Endothelial cell of umbilical vein (primary cell): Measurements from ENCODE around the gene MTG2.

Experiments used
- EZH2 ChIP-seq: IDR thresholded peaks from 2 replicates; pipeline ENCODE4 v1.6.1; 2012; ENCODE audit warnings: borderline replicate concordance, low read depth, mild to moderate bottlenecking, moderate library complexity, low read length, inconsistent platforms; ENCODE audit not compliant: severe bottlenecking
- FOS ChIP-seq: IDR thresholded peaks from 2 replicates; pipeline ENCODE4 v1.6.1; 2011; ENCODE audit warnings: mild to moderate bottlenecking, low read length, moderate library complexity, borderline replicate concordance; ENCODE audit not compliant: insufficient read depth
- GATA2 ChIP-seq: IDR thresholded peaks from 2 replicates; pipeline ENCODE4 v1.7.0; 2011; ENCODE audit warnings: low read depth, mild to moderate bottlenecking, moderate library complexity, mixed read lengths, low read length; ENCODE audit not compliant: insufficient read length, insufficient read depth
- JUN ChIP-seq: IDR thresholded peaks from 2 replicates; pipeline ENCODE4 v1.6.1; 2011; ENCODE audit warnings: borderline replicate concordance, low read depth; ENCODE audit not compliant: insufficient read length, insufficient read depth
- MYC ChIP-seq: IDR thresholded peaks from one replicate; pipeline ENCODE4 v1.6.1; 2011; ENCODE audit warnings: mild to moderate bottlenecking, low read depth, low read length
- POLR2A ChIP-seq: IDR thresholded peaks from 2 replicates; pipeline ENCODE4 v1.6.1; 2012; ENCODE audit warnings: low read depth, mild to moderate bottlenecking, control low read depth, low read length
- POLR2AphosphoS5 ChIP-seq: IDR thresholded peaks from 2 replicates; pipeline ENCODE4 v1.6.1; 2012; ENCODE audit warnings: low read depth, mild to moderate bottlenecking, control low read depth, low read length, moderate library complexity; ENCODE audit not compliant: insufficient read depth
- TF ChIP-seq, protein P1 (sequence below), 2 donors: IDR thresholded peaks; 1 replicate in 1 of 2; 2 replicates in 1 of 2; pipeline ENCODE4 v1.5.1; 2011; ENCODE audit warnings: low read length in 2 of 2, mild to moderate bottlenecking in 2 of 2, moderate library complexity in 2 of 2, control low read depth in 1 of 2, inconsistent platforms in 1 of 2, low read depth in 1 of 2; ENCODE audit not compliant: insufficient read depth in 1 of 2; ENCODE audit errors: extremely low read depth in 1 of 2
- TF ChIP-seq, protein P2 (sequence below): IDR thresholded peaks from 2 replicates; pipeline ENCODE4 v1.6.1; 2011; ENCODE audit not compliant: insufficient read depth, insufficient read length

GRCh38 chr20:62168890-62169435 lies 13.9 kb upstream of the MTG2 start:
- TF ChIP-seq, protein P1, sequence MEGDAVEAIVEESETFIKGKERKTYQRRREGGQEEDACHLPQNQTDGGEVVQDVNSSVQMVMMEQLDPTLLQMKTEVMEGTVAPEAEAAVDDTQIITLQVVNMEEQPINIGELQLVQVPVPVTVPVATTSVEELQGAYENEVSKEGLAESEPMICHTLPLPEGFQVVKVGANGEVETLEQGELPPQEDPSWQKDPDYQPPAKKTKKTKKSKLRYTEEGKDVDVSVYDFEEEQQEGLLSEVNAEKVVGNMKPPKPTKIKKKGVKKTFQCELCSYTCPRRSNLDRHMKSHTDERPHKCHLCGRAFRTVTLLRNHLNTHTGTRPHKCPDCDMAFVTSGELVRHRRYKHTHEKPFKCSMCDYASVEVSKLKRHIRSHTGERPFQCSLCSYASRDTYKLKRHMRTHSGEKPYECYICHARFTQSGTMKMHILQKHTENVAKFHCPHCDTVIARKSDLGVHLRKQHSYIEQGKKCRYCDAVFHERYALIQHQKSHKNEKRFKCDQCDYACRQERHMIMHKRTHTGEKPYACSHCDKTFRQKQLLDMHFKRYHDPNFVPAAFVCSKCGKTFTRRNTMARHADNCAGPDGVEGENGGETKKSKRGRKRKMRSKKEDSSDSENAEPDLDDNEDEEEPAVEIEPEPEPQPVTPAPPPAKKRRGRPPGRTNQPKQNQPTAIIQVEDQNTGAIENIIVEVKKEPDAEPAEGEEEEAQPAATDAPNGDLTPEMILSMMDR (IDR thresholded peaks at IDR 0.05; ENCODE audit: extremely low read depth in 1 of 2, insufficient read depth in 1 of 2, low read depth in 1 of 2, low read length in 2 of 2) = no peak
- TF ChIP-seq POLR2AphosphoS5 (no peak), POLR2A (no peak), JUN (no peak), EZH2 (no peak), GATA2 (no peak), FOS (no peak), MYC (no peak)
- TF ChIP-seq, protein P2, sequence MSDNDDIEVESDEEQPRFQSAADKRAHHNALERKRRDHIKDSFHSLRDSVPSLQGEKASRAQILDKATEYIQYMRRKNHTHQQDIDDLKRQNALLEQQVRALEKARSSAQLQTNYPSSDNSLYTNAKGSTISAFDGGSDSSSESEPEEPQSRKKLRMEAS = no peak
